Peyer's patch (tissue), 4 donors: Measurements from ENCODE around the gene CPB2. TPM values are rescaled to one million over a fixed set of nuclear protein-coding genes. Genes with fewer than 3 reads are reported as not detected.

Source experiments
- DNase-seq, 3 donors: peaks; one replicate each; pipeline ENCODE4 v3.0.0-alpha.2; 2017 to 2019
- H3K27ac ChIP-seq, 4 donors: fragments of 200-600 bp; sonication (generic); one replicate each; pipeline ENCODE4 v1.5.1; 2016 to 2019
- H3K27me3 ChIP-seq, 2 donors: fragments of 200-600 bp; sonication (generic); one replicate each; pipeline ENCODE4 v1.5.1; 2019
- H3K36me3 ChIP-seq, 3 donors: fragments of 200-600 bp; sonication (generic); one replicate each; pipeline ENCODE4 v1.5.1; 2016 to 2019
- H3K4me1 ChIP-seq, 4 donors: fragments of 200-600 bp; sonication (generic); one replicate each; pipeline ENCODE4 v1.5.1; 2016 to 2019
- H3K4me3 ChIP-seq, 4 donors: fragments of 200-600 bp; sonication (generic); 1 replicate in 3 of 4; 2 replicates in 1 of 4; pipeline ENCODE4 v1.5.1; 2016 to 2019; ENCODE audit warnings: mild to moderate bottlenecking in 1 of 4
- H3K9me3 ChIP-seq, 4 donors: fragments of 200-600 bp; sonication (generic); one replicate each; pipeline ENCODE4 v1.5.1; 2016 to 2019; ENCODE audit warnings: mild to moderate bottlenecking in 1 of 4
- POLR2A ChIP-seq, 2 donors: fragments of 450-650 bp; IDR thresholded peaks; one replicate each; pipeline ENCODE4 v1.5.1; 2017; ENCODE audit warnings: antibody characterized with exemption in 2 of 2, mild to moderate bottlenecking in 2 of 2, moderate library complexity in 2 of 2
- total RNA-seq, 4 donors: library from RNA; depleted of rRNA; stranded (reverse); fragments of >200 nt; gene quantifications; one replicate each; pipeline ENCODE4 v1.1.0, GENCODE V29; 2016
- TF ChIP-seq, protein P1 (sequence below), 6 experiments: fragments of 450-650 bp in 4 of 6; fragments of 200-600 bp in 2 of 6; sonication (generic) in 1 of 6; IDR thresholded peaks; one replicate each; pipeline ENCODE4 v1.5.1; 2017 to 2019; ENCODE audit warnings: antibody characterized with exemption in 6 of 6, mild to moderate bottlenecking in 3 of 6, moderate library complexity in 1 of 6

The CPB2 gene
- total RNA-seq, 4 donors from 2014 or later = not detected

DNA sequence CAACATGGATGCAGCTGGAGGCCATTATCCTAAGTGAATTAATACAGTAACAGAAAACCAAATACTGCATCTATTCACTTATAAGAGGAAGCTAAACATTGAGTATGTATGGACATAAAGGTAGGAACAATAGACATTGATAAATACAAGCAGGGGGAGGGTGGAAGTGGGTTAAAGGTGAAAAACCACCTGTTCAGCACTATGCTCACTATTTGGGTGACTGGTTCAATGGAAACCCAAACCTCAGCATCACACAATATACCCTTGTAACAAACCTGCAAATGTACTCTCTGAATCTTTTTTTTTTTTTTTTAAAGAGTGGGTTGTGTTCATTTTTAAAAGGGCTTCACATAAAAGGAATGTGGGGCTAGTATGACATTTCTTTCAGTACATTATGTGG, 26.9 kb upstream of the CPB2 start:
- H3K27ac ChIP-seq = no peak overlapping the region
- TF ChIP-seq POLR2A (IDR thresholded peaks at IDR 0.05) = no peak
- TF ChIP-seq, protein P1, sequence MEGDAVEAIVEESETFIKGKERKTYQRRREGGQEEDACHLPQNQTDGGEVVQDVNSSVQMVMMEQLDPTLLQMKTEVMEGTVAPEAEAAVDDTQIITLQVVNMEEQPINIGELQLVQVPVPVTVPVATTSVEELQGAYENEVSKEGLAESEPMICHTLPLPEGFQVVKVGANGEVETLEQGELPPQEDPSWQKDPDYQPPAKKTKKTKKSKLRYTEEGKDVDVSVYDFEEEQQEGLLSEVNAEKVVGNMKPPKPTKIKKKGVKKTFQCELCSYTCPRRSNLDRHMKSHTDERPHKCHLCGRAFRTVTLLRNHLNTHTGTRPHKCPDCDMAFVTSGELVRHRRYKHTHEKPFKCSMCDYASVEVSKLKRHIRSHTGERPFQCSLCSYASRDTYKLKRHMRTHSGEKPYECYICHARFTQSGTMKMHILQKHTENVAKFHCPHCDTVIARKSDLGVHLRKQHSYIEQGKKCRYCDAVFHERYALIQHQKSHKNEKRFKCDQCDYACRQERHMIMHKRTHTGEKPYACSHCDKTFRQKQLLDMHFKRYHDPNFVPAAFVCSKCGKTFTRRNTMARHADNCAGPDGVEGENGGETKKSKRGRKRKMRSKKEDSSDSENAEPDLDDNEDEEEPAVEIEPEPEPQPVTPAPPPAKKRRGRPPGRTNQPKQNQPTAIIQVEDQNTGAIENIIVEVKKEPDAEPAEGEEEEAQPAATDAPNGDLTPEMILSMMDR (IDR thresholded peaks at IDR 0.05) = no peak
- no peak for DNase-seq
- no peak overlapping the region for H3K4me3 ChIP-seq
- H3K36me3 ChIP-seq = peaks cover 0 to 15% (median 0%) of the 10 kb centered on the region in 3 donors
- H3K27me3 ChIP-seq = no peaks in the 10 kb centered on the region
- H3K9me3 ChIP-seq = no peaks in the 10 kb centered on the region
- H3K4me1 ChIP-seq = no peaks in the 10 kb centered on the region

DNA sequence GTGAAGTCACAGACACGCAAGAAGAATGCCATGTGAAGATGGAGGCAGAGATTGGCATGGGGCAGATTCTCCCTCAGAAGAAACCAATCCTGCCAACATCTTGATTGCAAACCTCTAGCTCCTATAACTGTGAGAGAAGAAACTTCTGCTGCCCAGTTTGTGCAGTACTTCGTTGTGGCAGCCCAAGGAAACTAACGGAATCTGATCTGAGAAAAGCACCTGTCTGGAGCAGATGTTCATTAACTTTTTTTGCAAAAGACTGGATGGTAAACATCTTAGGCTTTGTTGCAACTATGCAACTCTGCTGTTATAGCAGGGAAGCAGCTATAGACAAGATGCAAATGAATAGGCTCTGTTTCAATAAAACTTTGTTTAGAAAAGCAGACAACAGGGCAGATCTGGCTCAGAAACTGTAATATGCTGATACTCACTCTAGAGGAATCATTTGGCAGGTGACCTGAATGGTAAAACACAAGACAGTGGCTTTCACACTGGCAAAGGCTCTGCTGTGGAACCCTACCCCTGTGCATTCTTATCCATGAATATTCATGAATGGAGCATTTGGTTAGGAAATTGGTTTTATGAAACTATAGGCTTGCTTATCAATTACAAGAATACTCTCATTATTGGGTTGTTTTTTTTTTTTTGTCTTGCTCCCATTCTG, 25.3 kb upstream of the CPB2 start:
- H3K9me3 ChIP-seq = no peaks in the 10 kb centered on the region
- H3K36me3 ChIP-seq = peaks cover 0 to 15% (median 0%) of the 10 kb centered on the region in 3 donors
- no peaks in the 10 kb centered on the region for H3K27me3 ChIP-seq
- no peak for TF ChIP-seq POLR2A (IDR thresholded peaks at IDR 0.05)
- TF ChIP-seq, protein P1 (IDR thresholded peaks at IDR 0.05) = no peak
- no peak for DNase-seq
- no peak overlapping the region for H3K4me3 ChIP-seq
- H3K4me1 ChIP-seq = no peaks in the 10 kb centered on the region
- no peak overlapping the region for H3K27ac ChIP-seq

DNA sequence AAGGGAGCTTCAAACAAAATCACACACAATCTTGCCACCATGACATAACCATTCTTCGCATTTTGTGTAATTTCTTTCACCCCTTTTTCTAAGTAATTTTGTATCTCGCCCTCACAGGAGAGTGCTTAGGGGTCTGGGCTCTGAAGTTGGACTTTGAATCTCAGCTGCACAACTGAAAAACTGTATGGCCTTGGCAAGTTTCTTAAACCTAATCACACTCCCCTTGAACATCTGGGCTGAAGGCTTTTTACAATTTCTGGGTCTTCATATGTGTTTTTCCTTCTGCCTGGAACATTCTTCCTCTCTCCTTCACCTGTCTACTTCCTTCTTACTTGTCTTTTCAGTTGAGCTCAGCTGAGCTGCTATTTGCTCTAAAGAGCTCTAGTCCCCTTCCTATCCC, 24.3 kb upstream of the CPB2 start:
- no peak for DNase-seq
- Histone ChIP-seq H3K4me1 (no peaks in the 10 kb centered on the region), H3K36me3 (peaks cover 0 to 15% (median 0%) of the 10 kb centered on the region in 3 donors), H3K27me3 (no peaks in the 10 kb centered on the region), H3K4me3 (no peak overlapping the region), H3K27ac (no peak overlapping the region), H3K9me3 (no peaks in the 10 kb centered on the region)
- TF ChIP-seq, protein P1 (IDR thresholded peaks at IDR 0.05) = no peak
- no peak for TF ChIP-seq POLR2A (IDR thresholded peaks at IDR 0.05)

DNA sequence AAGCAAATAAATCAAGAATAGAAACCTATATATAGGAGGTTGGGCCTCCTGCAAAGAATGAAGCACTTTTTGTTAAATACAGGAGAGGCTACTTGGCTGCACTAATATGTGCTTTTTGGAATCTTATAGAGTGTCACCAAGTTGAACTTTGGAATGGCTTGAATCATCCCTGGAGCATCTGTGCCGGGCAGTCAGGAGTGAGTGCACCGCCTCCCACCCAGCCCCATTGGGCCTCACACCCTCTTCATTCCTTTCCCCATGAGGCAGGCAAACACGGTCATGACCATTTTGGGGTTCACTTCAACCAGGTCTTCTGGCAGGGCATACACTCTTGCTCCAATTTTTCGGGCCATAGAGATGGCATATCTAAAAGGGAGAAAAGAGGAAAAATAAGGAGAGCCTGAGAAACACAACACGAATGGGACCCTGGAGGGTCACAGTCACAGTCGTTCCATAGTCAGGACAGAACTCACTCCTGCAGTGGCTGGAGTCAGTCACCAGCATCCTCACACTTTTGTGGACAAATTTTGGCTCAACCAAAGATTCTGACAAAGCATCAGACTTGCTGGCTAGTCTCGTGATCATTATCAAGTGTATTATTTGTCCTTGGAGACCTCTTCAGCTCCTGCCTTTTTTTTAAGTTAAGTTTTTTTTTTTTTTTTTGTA, 22.7 kb upstream of the CPB2 start:
- H3K27me3 ChIP-seq = no peaks in the 10 kb centered on the region
- no peak overlapping the region for H3K27ac ChIP-seq
- H3K9me3 ChIP-seq = no peaks in the 10 kb centered on the region
- no peak overlapping the region for H3K4me3 ChIP-seq
- H3K4me1 ChIP-seq = no peaks in the 10 kb centered on the region
- H3K36me3 ChIP-seq = peaks cover 0 to 15% (median 0%) of the 10 kb centered on the region in 3 donors
- TF ChIP-seq, protein P1 (IDR thresholded peaks at IDR 0.05) = no peak
- no peak for TF ChIP-seq POLR2A (IDR thresholded peaks at IDR 0.05)
- no peak for DNase-seq

DNA sequence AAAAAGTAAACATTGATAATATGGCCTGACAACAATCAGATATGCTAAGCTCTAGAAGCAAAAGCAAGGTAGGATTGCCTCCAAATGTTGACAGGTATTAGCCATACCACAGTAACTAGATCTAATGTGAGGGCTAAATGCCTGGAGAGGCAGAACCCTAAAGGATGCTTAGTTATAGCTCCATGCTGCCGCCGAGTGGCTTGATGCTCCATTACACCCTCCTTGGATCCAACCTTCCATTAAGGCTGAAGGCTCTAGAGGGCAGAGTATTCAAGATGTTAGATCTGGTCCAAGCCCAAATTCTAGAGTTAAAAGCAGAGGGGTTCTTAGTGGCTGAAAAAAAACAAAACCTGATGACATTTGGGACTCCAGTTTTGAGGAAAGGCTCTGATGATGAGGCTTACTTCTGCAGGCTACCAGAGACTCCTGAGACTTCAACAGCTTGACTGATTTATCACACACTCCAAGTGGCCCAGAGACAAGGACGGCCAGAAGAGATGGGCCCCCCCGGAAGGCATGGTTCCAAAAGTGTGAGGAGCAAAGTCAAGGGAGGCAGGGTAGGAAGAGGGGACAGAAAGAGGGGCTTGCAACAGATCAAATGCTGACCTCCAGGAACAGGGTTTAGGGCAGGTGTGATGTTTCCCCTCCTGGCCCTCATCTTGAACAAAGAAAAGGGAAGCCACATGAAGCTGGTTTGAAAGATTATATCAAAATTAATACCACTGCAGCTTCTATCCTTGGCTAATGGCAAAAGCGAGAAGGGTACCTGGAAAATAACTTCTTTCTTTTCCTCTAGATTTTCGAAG, 21.9 kb upstream of the CPB2 start:
- Histone ChIP-seq H3K27ac (no peak overlapping the region), H3K9me3 (no peaks in the 10 kb centered on the region), H3K36me3 (peaks cover 0 to 15% (median 0%) of the 10 kb centered on the region in 3 donors), H3K4me1 (no peaks in the 10 kb centered on the region), H3K4me3 (no peak overlapping the region), H3K27me3 (no peaks in the 10 kb centered on the region)
- TF ChIP-seq, protein P1 (IDR thresholded peaks at IDR 0.05) = peak; percentile 41 to 71 (median 62)
- TF ChIP-seq POLR2A (IDR thresholded peaks at IDR 0.05) = no peak
- DNase-seq = peak; percentile 57 to 82 (median 63)
